Hematopoietic multipotent progenitor cell (in vitro differentiated cells): ENCODE results near the gene TFF2. TPM values are rescaled to one million over a fixed set of nuclear protein-coding genes. Genes with fewer than 3 reads are reported as not detected.

ENCODE experiments used
- total RNA-seq: library from RNA; depleted of rRNA; stranded (reverse); fragments of >200 nt; gene quantifications from one replicate; pipeline ENCODE4 v1.2.3, GENCODE V29; 2012

Gene TFF2
- total RNA-seq, 1 donor = not detected

Other genes starting within 250 kb of the TFF2 start
- 45.5 TPM for gene ABCG1, start 131.9 kb downstream of the TFF2 start, total RNA-seq
- not detected for gene TFF3, start 35.6 kb downstream of the TFF2 start, total RNA-seq
- not detected for gene TFF1, start 15.5 kb upstream of the TFF2 start, total RNA-seq
- gene TMPRSS3, start 45.1 kb upstream of the TFF2 start, total RNA-seq = not detected
- 1.6 TPM for gene UBASH3A, start 52.9 kb upstream of the TFF2 start, total RNA-seq
- 0.81 TPM for gene RSPH1, start 145.2 kb upstream of the TFF2 start, total RNA-seq
- 50.9 TPM for gene SLC37A1, start 162.9 kb upstream of the TFF2 start, total RNA-seq